ENCODE data around the gene NUP133.

NUP133 gene

DNA sequence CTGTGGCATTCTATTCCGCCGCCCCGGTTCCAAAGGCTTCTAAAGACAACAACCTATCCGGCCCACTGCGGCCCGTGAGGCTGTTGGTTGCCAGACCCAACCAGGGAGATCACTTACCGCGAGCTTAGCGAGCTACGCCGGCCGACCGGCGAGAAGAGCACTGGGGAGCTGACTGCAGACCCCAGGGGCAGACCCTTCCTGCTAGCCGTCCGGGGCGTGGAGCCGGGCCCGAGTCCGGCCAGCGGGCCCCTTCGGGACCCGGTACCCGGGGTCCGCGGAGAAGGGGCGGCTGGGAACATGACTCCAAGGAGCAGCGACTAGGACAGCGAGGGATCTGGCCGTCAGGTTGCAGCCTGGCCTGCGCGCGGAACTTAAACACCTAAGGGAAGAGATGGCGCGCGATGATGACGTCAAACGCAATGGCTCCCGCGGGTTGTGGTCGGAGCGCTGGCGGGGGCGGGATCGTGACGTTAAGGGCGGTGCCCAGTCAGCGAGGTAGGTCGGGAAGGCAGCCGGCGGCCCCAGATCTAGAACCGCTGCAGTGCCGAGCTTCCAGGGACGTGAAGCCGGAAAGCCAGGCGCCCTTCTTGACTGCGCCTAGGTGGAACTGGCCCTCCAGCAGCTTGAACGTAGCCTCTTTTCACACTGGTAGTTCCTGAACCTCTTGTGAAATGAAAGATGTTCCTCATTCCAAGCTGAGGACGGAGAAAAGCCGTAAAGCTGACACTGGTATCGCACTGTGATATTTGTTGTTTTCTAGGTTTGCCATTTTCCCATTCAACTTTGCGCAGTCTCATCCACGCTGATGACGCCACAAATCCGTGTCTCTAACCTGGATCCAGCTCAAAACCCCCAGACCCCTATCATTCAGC, at the start of gene NUP133:
Gene NUP133 (minus strand): TSS at position 391 of the 872 bp plus-strand sequence. CDS start 92 bp downstream, at position 299.
- Histone ChIP-seq H3K4me3 (ENCODE audit: low read depth, low read length) (peak within 1 kb of the TSS; percentile 86), H3K27me3 (ENCODE audit: control insufficient read depth, insufficient read depth, low read length) (no peaks in the 10 kb centered on the region), H3K36me3 (ENCODE audit: control insufficient read depth, insufficient read depth, low read length) (no peaks in the 10 kb centered on the region)

DNA sequence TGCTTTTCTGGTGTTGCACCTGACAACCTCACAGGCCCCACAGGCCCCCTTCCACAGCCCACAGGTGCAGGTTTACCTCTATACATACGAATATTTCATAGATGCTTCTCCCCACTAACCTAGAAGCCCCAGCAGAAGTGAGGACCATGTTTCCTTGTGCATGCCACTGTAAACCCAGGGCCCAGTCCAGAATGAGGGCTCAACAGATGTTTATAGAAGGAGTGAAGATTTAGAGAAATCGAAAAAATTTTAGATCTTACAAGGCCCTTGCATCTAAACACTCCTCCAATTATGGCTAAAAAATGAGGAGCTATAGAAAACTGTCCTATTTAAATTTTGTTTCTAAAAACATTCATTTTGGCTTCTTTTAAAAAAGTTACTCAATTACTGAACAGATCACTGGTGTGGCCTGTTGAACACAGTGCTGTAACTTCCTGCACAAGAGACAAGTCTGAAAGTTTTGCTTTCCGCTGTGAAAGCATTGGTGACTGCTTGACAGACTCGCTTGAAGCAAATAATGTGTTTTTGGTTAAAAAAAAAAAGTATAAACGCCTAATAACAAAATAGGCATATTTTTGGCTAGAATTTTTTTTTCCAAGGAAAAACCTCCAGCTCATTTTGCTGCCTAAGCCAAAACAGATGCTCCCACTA, 49.2 kb upstream of the NUP133 start:
- H3K4me3 ChIP-seq (ENCODE audit: low read depth, low read length), result peak overlapping the region; percentile 62
- H3K36me3 ChIP-seq (ENCODE audit: control insufficient read depth, insufficient read depth, low read length), result no peaks in the 10 kb centered on the region
- H3K9ac ChIP-seq (ENCODE audit: low read depth, low read length), result no peak overlapping the region
- H3K9me3 ChIP-seq (ENCODE audit: control insufficient read depth, insufficient read depth, low read length), result no peaks in the 10 kb centered on the region
- H3K4me1 ChIP-seq (ENCODE audit: control insufficient read depth, insufficient read depth, low read length), result no peaks in the 10 kb centered on the region
- no peaks in the 10 kb centered on the region for H3K27me3 ChIP-seq (ENCODE audit: control insufficient read depth, insufficient read depth, low read length)

More for the DNA sequence above, at the start of gene NUP133:
- Histone ChIP-seq H3K4me1 (ENCODE audit: control insufficient read depth, insufficient read depth, low read length) (no peaks in the 10 kb centered on the region), H3K9me3 (ENCODE audit: control insufficient read depth, insufficient read depth, low read length) (no peaks in the 10 kb centered on the region), H3K9ac (ENCODE audit: low read depth, low read length) (peak within 1 kb of the TSS; percentile 73)

DNA sequence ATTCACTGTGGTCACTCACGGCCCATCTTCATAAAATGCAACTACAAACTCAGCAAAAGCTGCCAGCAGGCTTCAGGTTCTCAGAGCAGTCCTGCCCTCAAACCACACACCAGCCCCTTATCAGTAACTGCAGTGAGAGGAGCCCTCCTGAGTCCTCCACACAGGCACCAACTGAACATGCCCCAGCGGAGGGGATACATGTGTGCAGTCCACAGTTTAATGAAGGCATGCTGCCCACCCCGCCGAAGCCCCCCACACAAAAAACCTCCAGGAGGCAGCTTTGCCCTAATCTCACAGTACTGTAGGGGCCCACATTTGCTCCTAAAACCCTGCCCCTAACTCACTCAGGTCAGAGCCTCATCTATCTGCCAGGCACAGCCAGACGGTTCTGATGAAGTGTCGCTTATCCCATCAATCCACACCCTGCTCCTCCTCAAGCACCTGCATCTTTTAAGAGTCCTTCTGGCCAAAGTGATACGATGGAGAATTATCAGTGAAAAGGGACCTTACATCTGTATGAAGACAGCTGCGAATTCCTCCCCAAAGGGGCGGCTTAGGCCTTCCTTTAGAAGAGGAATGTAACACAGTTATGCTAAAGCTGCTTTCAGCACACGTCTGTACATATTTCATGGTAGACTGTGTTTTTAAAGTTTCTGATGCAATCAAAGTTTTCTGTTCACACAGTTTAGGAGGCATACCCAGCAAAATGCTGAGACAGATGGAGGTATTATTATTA, 46.9 kb upstream of the NUP133 start:
- Histone ChIP-seq H3K4me3 (ENCODE audit: low read depth, low read length) (no peak overlapping the region), H3K9ac (ENCODE audit: low read depth, low read length) (no peak overlapping the region), H3K4me1 (ENCODE audit: control insufficient read depth, insufficient read depth, low read length) (no peaks in the 10 kb centered on the region), H3K36me3 (ENCODE audit: control insufficient read depth, insufficient read depth, low read length) (no peaks in the 10 kb centered on the region), H3K27me3 (ENCODE audit: control insufficient read depth, insufficient read depth, low read length) (no peaks in the 10 kb centered on the region), H3K9me3 (ENCODE audit: control insufficient read depth, insufficient read depth, low read length) (no peaks in the 10 kb centered on the region)

DNA sequence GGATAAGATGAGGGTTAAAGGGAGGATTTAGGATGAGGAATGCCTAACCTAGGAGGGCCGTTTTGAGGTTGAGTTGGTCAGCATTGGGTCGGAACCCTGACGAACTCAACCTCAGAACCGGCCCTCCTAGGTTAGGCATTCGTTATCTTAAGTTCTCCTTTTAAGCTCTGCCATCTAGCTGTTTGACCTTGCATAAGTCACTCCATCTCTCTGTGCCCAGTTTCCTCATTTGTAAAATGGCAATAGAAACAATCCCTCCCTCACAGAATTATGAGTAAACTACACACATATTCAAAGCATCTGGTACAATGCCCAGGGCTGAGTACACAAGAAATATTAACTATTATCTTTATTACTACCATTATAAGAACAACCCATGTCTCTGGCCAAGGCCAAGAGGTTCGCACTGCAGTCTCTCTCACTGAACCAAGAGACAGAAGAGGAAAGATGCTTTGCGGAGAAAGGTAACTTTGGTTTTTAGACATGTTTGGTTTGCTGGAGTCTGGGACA, 45.5 kb upstream of the NUP133 start:
- Histone ChIP-seq H3K4me3 (ENCODE audit: low read depth, low read length) (no peak overlapping the region), H3K9me3 (ENCODE audit: control insufficient read depth, insufficient read depth, low read length) (no peaks in the 10 kb centered on the region), H3K27me3 (ENCODE audit: control insufficient read depth, insufficient read depth, low read length) (no peaks in the 10 kb centered on the region), H3K4me1 (ENCODE audit: control insufficient read depth, insufficient read depth, low read length) (no peaks in the 10 kb centered on the region), H3K9ac (ENCODE audit: low read depth, low read length) (no peak overlapping the region), H3K36me3 (ENCODE audit: control insufficient read depth, insufficient read depth, low read length) (no peaks in the 10 kb centered on the region)

DNA sequence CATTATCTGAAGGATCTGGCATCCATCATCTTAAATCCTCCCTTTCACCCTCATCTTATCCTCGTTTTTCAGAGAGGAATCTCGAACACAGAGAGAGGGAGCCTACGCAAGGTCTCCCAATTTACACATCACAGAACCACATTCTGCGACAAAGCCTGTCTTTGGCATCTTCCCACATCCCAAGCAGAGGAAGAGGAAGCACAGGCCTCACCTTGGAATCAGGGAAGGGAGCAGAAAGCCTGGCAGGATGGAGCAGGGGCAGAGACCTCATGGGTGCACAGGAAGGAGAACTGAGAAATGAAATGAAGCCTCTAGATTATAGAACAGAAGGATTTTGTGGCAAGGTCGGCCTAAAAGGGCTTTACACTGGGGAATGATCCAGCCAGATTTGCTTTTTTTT, 44.6 kb upstream of the NUP133 start:
- no peak overlapping the region for H3K9ac ChIP-seq (ENCODE audit: low read depth, low read length)
- no peaks in the 10 kb centered on the region for H3K27me3 ChIP-seq (ENCODE audit: control insufficient read depth, insufficient read depth, low read length)
- no peak overlapping the region for H3K4me3 ChIP-seq (ENCODE audit: low read depth, low read length)
- H3K9me3 ChIP-seq (ENCODE audit: control insufficient read depth, insufficient read depth, low read length), result no peaks in the 10 kb centered on the region
- H3K4me1 ChIP-seq (ENCODE audit: control insufficient read depth, insufficient read depth, low read length), result no peaks in the 10 kb centered on the region
- H3K36me3 ChIP-seq (ENCODE audit: control insufficient read depth, insufficient read depth, low read length), result no peaks in the 10 kb centered on the region

DNA sequence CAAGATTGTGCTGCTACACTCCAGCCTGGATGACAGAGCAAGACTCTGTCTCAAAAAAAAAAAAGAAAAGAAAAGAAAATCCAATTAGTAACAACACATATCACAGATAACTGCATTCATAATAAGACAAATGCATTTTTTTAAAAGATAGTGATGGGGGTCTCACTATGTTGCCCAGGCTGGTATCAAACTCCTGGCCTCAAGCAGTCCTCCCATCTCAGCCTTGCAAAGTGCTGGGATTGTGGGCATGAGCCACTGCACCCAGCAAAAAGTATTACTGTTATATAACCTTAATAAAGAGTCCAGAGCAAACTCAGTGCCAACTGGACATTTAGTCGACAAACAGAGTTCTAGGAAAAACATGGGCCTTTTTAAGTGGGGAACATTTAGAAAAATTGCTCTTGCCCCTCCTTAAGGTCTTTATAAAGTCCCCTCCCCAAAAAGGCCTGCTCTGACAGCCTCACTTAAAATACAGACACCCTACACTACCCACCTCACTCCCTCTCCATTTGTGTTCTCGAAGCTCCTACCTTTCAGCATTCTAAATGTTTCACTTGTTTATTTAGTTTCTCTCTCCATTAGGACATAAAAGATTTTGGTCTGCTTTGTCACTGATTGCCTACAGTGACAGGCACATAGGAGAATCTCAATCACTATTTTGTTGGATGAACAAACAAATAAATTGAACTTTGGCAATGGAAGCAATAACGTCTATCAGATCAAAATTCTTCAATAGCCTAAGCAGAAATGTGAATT, 42.8 kb upstream of the NUP133 start:
- H3K36me3 ChIP-seq (ENCODE audit: control insufficient read depth, insufficient read depth, low read length), result peaks cover 3% of the 10 kb centered on the region
- H3K9ac ChIP-seq (ENCODE audit: low read depth, low read length), result no peak overlapping the region
- H3K4me1 ChIP-seq (ENCODE audit: control insufficient read depth, insufficient read depth, low read length), result no peaks in the 10 kb centered on the region
- H3K4me3 ChIP-seq (ENCODE audit: low read depth, low read length), result no peak overlapping the region
- no peaks in the 10 kb centered on the region for H3K27me3 ChIP-seq (ENCODE audit: control insufficient read depth, insufficient read depth, low read length)
- no peaks in the 10 kb centered on the region for H3K9me3 ChIP-seq (ENCODE audit: control insufficient read depth, insufficient read depth, low read length)

GRCh38 chr1:229547542-229547941, 39.4 kb upstream of the NUP133 start:
- H3K4me1 ChIP-seq (ENCODE audit: control insufficient read depth, insufficient read depth, low read length), result no peaks in the 10 kb centered on the region
- H3K36me3 ChIP-seq (ENCODE audit: control insufficient read depth, insufficient read depth, low read length), result peaks cover 3% of the 10 kb centered on the region
- H3K9ac ChIP-seq (ENCODE audit: low read depth, low read length), result no peak overlapping the region
- no peak overlapping the region for H3K4me3 ChIP-seq (ENCODE audit: low read depth, low read length)
- no peaks in the 10 kb centered on the region for H3K27me3 ChIP-seq (ENCODE audit: control insufficient read depth, insufficient read depth, low read length)
- H3K9me3 ChIP-seq (ENCODE audit: control insufficient read depth, insufficient read depth, low read length), result no peaks in the 10 kb centered on the region

GRCh38 chr1:229544587-229544986, 36.4 kb upstream of the NUP133 start:
- H3K4me3 ChIP-seq (ENCODE audit: low read depth, low read length), result no peak overlapping the region
- H3K27me3 ChIP-seq (ENCODE audit: control insufficient read depth, insufficient read depth, low read length), result no peaks in the 10 kb centered on the region
- H3K9me3 ChIP-seq (ENCODE audit: control insufficient read depth, insufficient read depth, low read length), result no peaks in the 10 kb centered on the region
- no peaks in the 10 kb centered on the region for H3K4me1 ChIP-seq (ENCODE audit: control insufficient read depth, insufficient read depth, low read length)
- H3K9ac ChIP-seq (ENCODE audit: low read depth, low read length), result no peak overlapping the region
- peaks cover 3% of the 10 kb centered on the region for H3K36me3 ChIP-seq (ENCODE audit: control insufficient read depth, insufficient read depth, low read length)

- H3K27me3 ChIP-seq (ENCODE audit: control insufficient read depth, insufficient read depth, low read length), result no peaks in the 10 kb centered on the region
- H3K4me3 ChIP-seq (ENCODE audit: low read depth, low read length), result no peak overlapping the region
- H3K4me1 ChIP-seq (ENCODE audit: control insufficient read depth, insufficient read depth, low read length), result no peaks in the 10 kb centered on the region
- H3K9ac ChIP-seq (ENCODE audit: low read depth, low read length), result no peak overlapping the region
- no peaks in the 10 kb centered on the region for H3K9me3 ChIP-seq (ENCODE audit: control insufficient read depth, insufficient read depth, low read length)
- H3K36me3 ChIP-seq (ENCODE audit: control insufficient read depth, insufficient read depth, low read length), result peaks cover 5% of the 10 kb centered on the region
Measured at GRCh38 chr1:229539863-229540506, 31.8 kb upstream of the NUP133 start.

DNA sequence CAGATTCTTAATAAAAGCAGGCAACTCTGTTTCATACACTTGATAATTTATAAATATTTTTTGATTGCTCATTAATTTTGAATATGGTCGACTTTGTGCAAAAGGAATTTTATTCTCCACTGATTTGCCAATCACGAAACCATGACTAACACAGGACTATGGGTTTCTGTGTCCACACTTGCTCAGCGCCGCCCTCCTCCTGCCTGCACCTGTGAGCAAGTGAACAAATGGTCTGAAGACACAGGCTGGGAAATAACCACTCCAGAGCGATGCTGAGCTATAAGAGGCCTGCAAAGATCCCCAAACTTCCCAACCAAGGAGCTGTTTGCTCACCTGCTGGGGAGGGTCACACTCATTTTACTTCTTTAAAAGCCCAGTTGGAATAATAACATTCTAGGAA, 30.8 kb upstream of the NUP133 start:
- Histone ChIP-seq H3K36me3 (ENCODE audit: control insufficient read depth, insufficient read depth, low read length) (peaks cover 5% of the 10 kb centered on the region), H3K9me3 (ENCODE audit: control insufficient read depth, insufficient read depth, low read length) (no peaks in the 10 kb centered on the region), H3K4me3 (ENCODE audit: low read depth, low read length) (no peak overlapping the region), H3K4me1 (ENCODE audit: control insufficient read depth, insufficient read depth, low read length) (no peaks in the 10 kb centered on the region), H3K27me3 (ENCODE audit: control insufficient read depth, insufficient read depth, low read length) (no peaks in the 10 kb centered on the region), H3K9ac (ENCODE audit: low read depth, low read length) (no peak overlapping the region)

- Histone ChIP-seq H3K27me3 (ENCODE audit: control insufficient read depth, insufficient read depth, low read length) (no peaks in the 10 kb centered on the region), H3K9me3 (ENCODE audit: control insufficient read depth, insufficient read depth, low read length) (no peaks in the 10 kb centered on the region), H3K4me3 (ENCODE audit: low read depth, low read length) (no peak overlapping the region), H3K9ac (ENCODE audit: low read depth, low read length) (no peak overlapping the region), H3K36me3 (ENCODE audit: control insufficient read depth, insufficient read depth, low read length) (peaks cover 5% of the 10 kb centered on the region), H3K4me1 (ENCODE audit: control insufficient read depth, insufficient read depth, low read length) (no peaks in the 10 kb centered on the region)
Measured at GRCh38 chr1:229537894-229538293, 29.8 kb upstream of the NUP133 start.
